HG02884 (cell line): Measurements from ENCODE around the gene TRIP6.

Experiments
- ATAC-seq: cut with Tn5 transposase; IDR thresholded peaks from one replicate; pipeline ENCODE4 v1.9.1; 2021; ENCODE audit warnings: mild to moderate bottlenecking, moderate library complexity; ENCODE audit not compliant: unreplicated experiment

TRIP6 gene, protein sequence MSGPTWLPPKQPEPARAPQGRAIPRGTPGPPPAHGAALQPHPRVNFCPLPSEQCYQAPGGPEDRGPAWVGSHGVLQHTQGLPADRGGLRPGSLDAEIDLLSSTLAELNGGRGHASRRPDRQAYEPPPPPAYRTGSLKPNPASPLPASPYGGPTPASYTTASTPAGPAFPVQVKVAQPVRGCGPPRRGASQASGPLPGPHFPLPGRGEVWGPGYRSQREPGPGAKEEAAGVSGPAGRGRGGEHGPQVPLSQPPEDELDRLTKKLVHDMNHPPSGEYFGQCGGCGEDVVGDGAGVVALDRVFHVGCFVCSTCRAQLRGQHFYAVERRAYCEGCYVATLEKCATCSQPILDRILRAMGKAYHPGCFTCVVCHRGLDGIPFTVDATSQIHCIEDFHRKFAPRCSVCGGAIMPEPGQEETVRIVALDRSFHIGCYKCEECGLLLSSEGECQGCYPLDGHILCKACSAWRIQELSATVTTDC

GRCh38 chr7:100867040-100867775 is at the start of gene TRIP6:
TSS of gene TRIP6 (plus strand) at chr7:100867387. CDS start at chr7:100867498, 111 bp downstream.
- ATAC-seq: peak; percentile 48

DNA sequence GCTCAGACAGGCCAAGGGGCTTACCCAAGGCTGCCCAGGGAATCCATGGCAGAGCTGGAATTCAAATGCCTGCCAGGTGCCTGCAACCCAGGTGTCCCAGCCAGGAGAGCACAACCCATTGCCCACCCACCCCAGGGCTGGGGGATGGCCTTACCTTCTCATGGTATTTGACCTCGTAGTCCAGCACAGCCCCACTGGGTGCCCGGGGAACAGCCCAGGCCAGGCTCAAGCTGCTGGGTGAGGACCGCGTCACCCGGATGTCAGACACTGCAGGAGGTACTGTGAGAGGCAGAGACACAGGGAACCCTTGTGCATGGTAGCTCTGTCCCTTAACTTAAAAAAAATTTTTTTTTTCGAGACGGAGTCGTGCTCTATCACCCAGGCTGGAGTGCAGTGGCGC is 48.8 kb upstream of the TRIP6 start:
- ATAC-seq: no peak

DNA sequence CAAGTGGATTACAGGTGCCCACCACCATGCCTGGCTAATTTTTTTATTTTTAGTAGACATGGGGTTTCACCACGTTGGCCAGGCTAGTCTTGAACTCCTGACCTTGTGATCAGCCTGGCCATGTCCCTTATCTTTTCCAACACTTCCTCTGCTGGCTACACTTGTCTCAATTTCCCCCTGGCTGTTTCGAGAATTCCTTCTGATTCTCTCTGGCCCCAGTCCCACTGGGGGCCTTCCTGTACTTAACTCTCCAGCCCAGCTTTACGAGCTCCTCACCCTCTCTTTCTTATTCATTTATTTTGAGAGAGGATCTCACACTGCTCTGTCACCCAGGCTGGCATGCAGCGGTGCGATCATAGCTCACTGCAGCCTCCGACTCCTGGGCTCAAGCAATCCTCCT is 48.4 kb upstream of the TRIP6 start:
- no peak for ATAC-seq

- no peak for ATAC-seq
These were observed 47.6 kb upstream of the TRIP6 start for GRCh38 chr7:100819586-100819985.

DNA sequence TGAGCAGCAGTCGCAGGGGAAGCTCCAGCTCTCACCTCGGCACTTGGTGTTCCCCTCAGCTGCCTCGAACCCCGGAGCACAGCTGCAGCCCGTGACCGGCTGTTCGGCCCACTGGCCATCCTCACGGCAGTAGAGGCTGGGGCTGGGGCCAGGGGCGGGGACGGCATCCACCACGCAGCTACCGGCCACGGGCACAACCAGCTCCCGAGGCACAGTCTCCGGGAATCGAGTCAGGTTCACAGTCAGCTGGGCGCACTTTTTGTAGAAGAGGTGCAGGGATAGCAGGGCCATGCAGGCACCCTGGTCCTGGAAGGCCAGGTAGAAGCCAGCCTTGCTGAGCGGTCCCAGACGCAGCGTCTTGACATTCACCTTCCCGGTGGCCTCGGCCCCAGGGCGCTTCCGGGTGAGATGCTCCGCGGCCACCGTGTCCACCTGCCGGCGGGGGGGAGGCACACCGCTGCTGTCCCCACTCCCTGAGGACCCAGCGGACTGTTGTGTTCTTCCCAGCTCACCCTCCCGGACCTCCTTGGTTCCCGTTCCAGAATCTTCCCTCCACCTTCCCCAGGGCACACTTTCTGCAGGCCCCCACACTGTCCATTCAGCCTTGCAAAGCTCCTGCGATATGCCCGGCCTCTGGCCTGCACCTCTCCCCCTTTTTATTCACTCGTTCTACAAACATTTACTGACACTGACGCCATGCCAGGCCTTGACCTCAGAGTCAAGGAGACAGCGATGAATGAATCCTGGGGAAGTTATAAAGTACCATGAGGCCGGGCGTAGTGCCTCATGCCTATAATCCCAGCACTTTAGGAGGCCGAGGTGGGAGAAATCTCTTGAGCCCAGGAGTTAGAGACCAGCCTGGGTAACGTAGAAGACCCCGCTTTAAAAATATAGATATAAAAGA is 44.7 kb upstream of the TRIP6 start:
- no peak for ATAC-seq

DNA sequence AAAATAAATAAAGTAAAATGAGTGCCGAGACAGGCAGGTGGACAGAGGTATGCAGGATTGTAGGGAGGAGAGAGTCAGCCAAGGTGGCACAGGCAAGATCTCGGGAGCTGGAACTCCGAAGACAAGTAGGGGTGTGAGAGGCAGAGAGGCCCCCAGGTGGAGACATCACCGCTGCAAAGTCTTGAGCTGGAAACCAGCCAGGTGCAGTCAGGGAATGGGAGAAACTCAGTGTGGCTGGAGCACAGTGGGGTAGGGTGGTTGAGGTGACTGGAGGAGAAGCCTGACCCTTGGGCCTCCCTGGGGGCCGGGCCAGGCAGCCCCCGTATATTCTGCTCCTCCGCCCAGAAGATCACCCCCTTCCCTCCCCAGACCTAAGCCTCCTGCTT is 44.1 kb upstream of the TRIP6 start:
- ATAC-seq: no peak

DNA sequence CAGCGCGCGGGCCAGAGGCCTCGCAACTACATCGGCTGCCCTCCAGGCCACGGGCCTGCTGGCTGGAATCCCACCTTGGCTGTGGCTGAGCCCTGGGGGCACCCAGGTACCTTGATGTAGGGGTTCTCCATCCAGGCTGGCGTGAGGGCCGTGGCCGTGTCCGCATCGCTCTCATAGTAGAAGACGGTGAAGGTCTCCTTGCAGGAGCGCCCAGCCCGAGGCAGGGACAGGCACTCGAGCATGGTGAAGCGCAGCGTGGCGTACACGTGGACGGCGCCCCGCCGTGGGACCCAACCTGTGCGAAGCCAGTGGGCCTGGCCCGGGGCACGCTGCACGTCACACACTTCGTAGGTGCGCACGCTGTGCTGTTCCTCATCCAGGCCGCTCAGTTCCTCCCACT is 43.7 kb upstream of the TRIP6 start:
- ATAC-seq: no peak

GRCh38 chr7:100824499-100825214 is 42.5 kb upstream of the TRIP6 start:
- ATAC-seq: no peak

- ATAC-seq: no peak
These were observed 41.9 kb upstream of the TRIP6 start for GRCh38 chr7:100825215-100825671.

DNA sequence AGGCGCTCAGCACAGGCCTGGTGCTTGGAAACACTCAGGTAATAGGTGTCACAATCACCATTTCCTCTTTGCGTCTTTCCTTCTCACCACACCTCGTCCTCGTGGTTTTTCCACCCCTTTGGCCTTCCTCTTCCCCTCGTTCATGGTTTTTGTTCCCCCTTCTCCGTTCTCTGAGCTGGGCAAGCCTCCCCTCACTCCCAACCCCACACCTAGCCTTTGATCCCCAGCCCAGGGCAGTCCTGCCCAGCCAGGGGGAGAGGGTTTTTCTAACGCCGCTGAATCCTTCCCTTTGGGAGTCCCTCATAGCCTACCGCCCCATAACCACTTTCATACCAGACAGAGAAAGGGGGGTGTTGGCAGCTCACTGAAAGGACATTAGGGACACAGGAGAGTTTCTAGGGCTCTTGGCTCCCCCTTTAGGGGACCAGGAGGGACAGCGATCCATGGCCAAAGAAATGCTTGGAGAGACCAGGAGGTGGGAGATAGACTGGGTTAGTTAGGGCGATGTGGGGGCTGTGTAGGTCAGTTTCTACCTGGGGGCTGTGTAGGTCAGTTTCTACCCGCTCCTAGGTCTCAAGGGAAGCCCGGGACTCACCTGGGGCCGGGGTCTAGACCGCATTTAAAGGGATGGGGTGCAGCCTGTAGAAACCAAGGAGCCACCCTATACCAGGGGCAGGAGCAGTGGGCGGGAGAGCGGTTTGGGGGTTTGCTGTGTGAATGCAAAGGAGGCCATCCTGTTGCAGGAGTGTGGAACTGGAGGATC is 41.3 kb upstream of the TRIP6 start:
- no peak for ATAC-seq

DNA sequence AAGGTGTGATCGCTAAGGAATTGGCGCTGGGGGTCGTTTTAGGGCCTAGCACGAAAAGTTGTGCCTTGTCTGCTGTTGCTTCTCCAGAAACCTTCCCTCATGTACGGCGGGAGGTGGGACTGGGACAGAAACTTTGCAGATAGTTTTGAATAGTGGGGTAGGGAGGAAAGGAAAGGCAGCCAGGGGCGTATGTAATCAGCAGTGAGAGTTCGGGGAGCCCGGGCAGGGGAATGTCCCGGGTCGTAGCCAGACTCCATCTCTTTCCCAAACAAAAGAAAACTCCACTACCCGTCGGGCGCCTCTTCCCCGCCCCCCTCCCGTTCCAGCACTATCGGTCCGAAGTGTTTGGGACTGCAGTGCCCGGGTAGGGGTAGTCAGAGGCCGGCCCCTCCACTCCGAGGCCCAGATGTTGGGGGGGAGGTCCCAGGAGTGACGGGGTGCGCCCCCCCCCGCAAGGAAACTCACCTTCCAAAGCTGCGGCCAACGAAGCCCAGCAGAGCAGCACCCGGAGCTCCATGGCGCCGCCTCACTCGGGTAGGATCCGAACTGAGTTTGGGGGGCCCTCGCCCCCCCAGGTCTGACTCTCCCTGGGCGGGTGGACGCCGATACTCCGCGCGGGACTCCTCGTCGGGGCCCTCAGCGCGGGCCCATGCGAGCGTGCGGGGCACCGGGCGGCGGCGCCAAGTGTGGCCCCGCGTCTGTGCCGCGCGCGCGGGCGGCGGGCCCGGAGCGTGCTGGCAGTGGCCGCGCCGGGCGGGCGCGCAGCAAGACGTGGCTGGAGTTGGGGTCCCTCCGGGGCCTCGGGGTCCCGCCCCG is 40.5 kb upstream of the TRIP6 start:
- ATAC-seq: no peak

DNA sequence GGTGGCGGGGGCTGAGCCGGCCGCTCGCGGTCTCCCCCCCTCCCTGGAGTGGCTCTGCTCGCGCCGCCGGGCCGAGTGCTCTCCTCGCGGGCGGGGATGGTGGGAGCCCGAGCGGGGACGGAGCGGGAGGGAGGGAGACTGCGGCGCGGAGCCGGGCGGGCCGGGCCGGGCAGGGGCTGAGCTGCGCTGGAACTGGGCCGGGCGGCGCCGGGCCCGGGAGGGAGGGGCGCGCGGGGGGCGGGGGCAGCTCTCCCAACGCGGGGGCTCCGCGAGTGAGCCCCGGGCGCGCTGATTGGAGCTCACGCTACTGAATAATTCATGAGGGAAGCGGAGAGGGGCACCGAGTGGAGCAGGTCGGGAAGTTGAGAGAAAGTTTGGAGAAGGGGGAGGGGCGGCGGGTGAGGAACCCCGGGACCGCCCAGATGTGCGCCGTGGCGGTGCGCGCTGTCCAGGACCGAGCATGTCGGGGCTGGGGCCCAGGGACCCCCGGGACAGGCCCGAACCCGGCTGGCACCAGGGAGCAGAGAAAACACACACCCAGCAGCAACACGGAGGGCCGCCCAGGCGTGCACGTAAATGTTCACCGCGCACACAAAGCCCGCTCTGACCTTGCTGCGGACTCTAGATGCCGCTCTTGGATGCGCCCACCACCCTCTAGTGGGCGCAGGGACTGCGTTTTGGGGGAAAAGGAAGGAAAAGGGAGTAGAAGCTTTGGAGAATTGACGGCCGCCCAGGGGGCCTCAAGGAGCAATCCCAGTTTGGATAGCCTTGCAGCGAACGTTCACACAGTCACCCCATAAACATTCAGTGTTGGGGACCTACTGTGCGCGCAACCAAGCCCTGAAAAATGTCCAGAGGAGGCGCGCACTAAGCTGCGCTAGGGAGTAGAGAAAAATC is 39.6 kb upstream of the TRIP6 start, which contains the start of gene EPHB4:
TSS of gene EPHB4 (minus strand) at position 194 of the 897 bp plus-strand sequence. CDS start 493 bp downstream, outside the sequence.
- ATAC-seq: no peak

DNA sequence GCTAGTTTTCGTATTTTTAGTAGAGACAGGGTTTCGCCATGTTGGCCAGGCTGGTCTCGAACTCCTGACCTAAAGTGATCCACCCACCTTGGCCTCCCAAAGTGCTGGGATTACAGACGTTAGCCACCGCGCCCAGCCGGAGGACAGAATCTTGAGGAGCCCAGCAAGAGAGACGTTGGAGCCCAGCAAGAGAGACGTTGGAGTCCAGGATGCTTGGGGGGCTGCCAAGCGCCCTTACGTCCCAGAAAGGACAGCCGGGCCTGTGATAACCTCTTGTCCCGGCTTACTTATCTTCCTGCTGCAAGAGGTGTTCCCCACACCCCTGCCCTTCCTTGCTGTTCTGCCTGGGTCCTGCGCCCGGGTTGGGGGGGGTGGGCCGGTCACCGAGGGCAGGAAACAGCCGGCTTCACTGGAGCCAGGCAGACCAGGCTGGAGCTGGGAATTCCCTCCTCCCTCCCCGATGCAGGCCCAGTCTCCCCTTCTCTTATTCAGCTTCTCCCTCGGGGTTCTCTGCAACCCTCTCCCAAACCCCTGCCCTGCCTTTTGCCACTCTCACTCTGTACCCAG is 38.0 kb upstream of the TRIP6 start:
- ATAC-seq: no peak

GRCh38 chr7:100830396-100830795 is 36.8 kb upstream of the TRIP6 start:
- no peak for ATAC-seq

GRCh38 chr7:100832281-100832633 is 34.9 kb upstream of the TRIP6 start:
- ATAC-seq: no peak

DNA sequence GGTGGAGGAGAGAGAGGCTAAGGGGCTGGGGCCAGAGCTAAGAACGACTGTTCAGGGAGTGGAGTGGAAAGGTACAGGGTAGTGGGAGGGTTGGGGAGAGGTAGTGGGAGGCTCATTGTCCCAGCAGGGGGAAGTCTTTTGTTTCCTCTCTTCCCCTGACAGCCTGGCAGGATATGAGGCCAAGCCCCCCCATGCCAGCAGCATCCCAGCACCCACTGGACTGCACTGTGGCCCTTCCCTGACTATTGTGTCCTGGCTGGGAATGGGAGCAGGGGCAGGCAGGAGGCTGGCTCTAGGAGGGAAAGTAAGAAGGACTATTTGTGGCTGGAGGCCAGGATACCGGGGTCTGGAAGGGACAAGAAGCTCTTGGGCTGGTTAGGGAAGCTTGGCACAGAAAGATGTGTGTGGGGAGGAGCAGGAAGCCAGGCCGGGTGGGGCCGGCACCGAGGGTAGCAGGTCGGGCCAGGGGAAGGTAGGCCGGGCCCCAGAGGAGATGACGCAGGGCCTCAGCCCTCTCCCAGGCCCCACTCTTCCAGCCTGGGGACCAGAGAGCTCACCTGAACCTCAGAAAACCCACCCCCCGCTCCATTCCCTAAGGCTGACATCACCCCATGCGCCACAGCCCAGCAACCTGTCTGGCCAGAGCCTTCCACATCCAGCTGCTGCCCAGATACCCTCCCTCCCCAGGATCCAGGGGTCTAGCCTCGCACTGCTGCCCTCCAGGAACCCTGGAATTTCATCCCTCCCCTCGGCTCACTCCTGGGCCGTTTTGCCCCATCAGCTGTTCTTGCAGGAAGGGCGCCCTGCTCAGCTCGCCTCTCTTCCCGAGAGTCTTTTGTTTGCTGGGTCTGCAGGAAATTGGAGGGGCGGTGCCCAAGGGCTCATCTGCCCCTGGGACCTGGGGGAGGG is 31.0 kb upstream of the TRIP6 start:
- no peak for ATAC-seq

GRCh38 chr7:100836812-100837098 is 30.4 kb upstream of the TRIP6 start:
- no peak for ATAC-seq
